ENCODE measurements around the gene HORMAD2.

Gene HORMAD2

DNA sequence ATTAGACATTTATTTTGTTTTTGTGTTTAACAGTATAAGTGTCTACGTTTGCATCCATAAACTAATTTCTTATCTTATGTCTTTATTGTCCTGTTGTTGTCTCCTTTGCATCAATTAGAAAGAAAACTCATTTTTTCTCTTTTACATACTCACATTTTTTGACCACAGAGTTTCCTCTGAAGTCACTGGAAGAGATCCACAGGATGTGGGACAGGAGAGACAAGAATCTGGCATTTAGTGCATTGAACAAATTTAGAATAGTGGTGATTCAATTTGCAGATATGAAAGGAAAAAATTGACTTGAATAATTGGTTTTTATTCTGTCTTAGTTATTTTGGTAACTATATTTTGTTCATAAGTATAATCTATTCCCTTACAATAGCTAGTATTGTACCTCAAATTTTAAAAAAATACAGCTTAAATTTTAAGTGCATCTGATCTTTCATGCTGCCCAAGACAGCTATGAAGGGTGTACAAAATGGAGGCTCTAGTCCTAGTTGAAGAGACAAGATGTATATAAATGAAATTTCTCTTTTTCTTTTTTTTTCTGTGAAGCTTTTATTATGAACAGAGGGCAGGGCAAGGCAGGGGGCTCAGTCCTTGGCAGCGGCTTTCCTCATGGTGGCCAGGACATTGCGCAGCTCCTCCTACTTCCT, 24.4 kb downstream of the HORMAD2 start:
- TF ChIP-seq, protein P1, sequence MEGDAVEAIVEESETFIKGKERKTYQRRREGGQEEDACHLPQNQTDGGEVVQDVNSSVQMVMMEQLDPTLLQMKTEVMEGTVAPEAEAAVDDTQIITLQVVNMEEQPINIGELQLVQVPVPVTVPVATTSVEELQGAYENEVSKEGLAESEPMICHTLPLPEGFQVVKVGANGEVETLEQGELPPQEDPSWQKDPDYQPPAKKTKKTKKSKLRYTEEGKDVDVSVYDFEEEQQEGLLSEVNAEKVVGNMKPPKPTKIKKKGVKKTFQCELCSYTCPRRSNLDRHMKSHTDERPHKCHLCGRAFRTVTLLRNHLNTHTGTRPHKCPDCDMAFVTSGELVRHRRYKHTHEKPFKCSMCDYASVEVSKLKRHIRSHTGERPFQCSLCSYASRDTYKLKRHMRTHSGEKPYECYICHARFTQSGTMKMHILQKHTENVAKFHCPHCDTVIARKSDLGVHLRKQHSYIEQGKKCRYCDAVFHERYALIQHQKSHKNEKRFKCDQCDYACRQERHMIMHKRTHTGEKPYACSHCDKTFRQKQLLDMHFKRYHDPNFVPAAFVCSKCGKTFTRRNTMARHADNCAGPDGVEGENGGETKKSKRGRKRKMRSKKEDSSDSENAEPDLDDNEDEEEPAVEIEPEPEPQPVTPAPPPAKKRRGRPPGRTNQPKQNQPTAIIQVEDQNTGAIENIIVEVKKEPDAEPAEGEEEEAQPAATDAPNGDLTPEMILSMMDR (IDR thresholded peaks at IDR 0.05; ENCODE audit: low read depth, low read length, missing control alignments) = no peak
- H3K27ac ChIP-seq = no peak overlapping the region
- no peaks in the 10 kb centered on the region for H3K27me3 ChIP-seq (replicated peaks)
- DNase-seq = no peak
- in situ Hi-C loops (cut with HindIII; ENCODE audit: low pct_ligation_motif_present, low sequenced_read_pairs) = no loop called here
- H3K4me3 ChIP-seq (ENCODE audit: low read depth, low read length) = no peak overlapping the region
- H3K36me3 ChIP-seq (replicated peaks) = no peaks in the 10 kb centered on the region

DNA sequence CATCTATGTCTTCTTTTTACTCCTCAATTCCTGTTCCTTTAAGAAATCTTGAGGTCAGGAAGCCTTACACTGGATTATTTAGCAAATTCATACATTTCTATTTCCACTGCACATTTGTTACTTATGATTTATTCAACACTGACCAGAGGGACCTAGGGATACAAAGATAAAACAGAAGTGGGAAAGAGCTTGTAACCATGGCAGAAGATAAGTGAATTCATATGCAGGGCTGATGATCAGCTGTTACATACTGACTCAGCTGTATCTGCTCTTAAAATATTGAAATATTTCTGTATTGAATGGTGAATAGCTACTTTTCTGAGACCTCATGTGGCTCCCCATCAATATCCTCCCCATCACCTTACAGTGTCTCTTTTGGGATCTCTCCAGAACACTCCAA, 25.2 kb downstream of the HORMAD2 start:
- in situ Hi-C loops (cut with HindIII; ENCODE audit: low pct_ligation_motif_present, low sequenced_read_pairs) = no loop called here
- Histone ChIP-seq H3K27ac (no peak overlapping the region), H3K4me3 (ENCODE audit: low read depth, low read length) (no peak overlapping the region), H3K36me3 (replicated peaks) (no peaks in the 10 kb centered on the region), H3K27me3 (replicated peaks) (no peaks in the 10 kb centered on the region)
- TF ChIP-seq, protein P1 (IDR thresholded peaks at IDR 0.05; ENCODE audit: low read depth, low read length, missing control alignments) = no peak
- DNase-seq = no peak

DNA sequence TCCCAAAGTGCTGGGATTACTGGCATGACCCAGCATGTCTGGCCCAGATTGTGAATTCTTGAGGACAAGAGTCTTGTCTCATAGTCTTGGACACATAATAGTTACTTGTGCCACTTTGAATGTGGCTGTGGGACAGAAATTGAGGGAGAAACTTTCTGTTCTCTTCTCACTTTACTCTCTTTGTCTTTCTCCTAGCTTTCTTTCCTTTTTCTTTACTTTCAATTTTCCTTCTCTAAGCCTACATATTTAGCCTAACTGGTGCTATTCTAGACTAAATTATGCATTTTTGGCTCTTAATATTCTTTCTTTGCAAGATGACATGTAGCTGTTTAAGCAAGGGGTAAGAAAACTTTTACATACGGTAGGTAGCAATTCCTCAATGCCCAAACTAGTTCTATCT, 33.2 kb downstream of the HORMAD2 start:
- in situ Hi-C loops (cut with HindIII; ENCODE audit: low pct_ligation_motif_present, low sequenced_read_pairs) = no loop called here
- no peak for DNase-seq
- TF ChIP-seq, protein P1 (IDR thresholded peaks at IDR 0.05; ENCODE audit: low read depth, low read length, missing control alignments) = no peak
- no peaks in the 10 kb centered on the region for H3K36me3 ChIP-seq (replicated peaks)
- no peaks in the 10 kb centered on the region for H3K27me3 ChIP-seq (replicated peaks)
- no peak overlapping the region for H3K27ac ChIP-seq
- H3K4me3 ChIP-seq (ENCODE audit: low read depth, low read length) = no peak overlapping the region

DNA sequence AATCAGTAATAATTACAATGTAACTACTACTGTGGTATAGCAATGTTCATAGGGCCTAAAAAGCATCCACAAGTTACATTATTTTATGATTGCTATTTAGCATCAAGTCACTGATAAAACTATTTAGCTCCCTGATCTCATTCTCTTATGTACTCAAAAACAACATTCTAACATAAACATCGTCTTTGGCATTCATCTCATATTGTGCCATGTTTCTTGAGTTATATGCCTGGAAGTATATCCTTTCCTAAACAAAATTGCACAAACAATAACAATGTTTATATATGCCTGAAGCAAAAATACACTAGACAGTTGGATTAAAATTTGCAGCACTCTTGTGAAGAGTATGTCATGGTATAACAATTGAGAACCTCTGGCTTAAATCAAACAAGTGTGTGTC, 34.1 kb downstream of the HORMAD2 start:
- Histone ChIP-seq H3K4me3 (ENCODE audit: low read depth, low read length) (no peak overlapping the region), H3K27me3 (replicated peaks) (no peaks in the 10 kb centered on the region), H3K36me3 (replicated peaks) (no peaks in the 10 kb centered on the region), H3K27ac (no peak overlapping the region)
- TF ChIP-seq, protein P1 (IDR thresholded peaks at IDR 0.05; ENCODE audit: low read depth, low read length, missing control alignments) = no peak
- no peak for DNase-seq
- in situ Hi-C loops (cut with HindIII; ENCODE audit: low pct_ligation_motif_present, low sequenced_read_pairs) = no loop called here

DNA sequence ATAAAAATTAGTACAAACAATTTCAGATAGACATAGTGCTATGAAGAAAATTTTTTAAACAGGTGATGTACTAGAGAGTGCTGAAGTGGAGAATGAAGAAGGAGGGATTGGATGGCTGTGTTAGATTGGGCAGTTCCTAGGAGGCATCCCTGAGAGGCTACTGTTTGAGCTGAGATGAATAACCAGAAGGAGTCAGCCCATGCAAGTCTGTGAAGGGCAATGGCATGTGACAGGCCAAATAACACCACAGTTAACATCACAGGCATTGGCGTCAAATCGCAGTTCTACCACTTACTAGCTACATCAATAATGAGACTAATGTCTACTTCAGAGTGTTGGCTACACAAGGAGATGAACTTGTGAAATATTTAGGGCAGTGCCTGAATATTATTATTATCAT, 35.4 kb downstream of the HORMAD2 start:
- H3K27ac ChIP-seq = peak overlapping the region; percentile 27
- no peak for DNase-seq
- in situ Hi-C loops (cut with HindIII; ENCODE audit: low pct_ligation_motif_present, low sequenced_read_pairs) = no loop called here
- H3K4me3 ChIP-seq (ENCODE audit: low read depth, low read length) = no peak overlapping the region
- H3K36me3 ChIP-seq (replicated peaks) = no peaks in the 10 kb centered on the region
- TF ChIP-seq, protein P1 (IDR thresholded peaks at IDR 0.05; ENCODE audit: low read depth, low read length, missing control alignments) = no peak
- H3K27me3 ChIP-seq (replicated peaks) = no peaks in the 10 kb centered on the region

Data from brain microvascular endothelial cell (primary cell).